GF-D8 (cell line): ENCODE results near the gene KRT3.
"Not testable (repeated sequence)": the region's sequence is repeated elsewhere in the genome, so short reads cannot be mapped to it uniquely, and the experiment has no call there.

Experiments used
- DNase-seq: peaks from one replicate; lab custom pipeline; 2025; lab: John Stamatoyannopoulos, UW

Gene KRT3

DNA sequence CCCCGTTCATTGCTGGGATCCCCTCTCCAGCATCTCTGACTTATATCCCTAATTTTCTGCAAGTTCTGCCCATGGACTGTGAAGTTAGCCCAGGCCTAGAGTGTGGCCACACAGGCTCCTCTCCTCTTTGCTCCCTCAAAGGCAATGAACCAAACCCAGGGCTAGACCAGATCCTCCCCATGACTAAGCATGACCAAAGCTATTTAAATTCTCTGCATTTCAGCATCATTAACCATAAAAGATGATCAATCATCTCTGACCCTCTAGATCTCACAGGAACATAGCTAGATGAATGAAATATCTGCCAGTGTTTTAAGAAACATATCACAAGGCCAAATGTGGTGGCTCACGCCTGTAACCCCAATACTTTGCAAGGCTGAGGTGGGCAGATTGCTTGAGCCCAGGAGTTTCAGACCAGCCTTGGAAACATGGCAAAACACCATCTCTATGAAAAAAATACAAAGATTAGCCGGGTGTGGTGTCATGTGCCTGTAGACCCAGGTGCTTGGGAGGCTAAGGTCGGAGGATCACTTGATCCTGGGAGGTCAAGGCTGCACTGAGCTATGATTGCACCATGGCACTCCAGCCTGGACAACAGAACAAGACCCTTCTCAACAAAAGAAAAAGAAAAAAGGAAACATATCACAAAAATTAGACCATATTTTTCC is 2.2 kb upstream of the KRT3 start:
- DNase-seq, result no peak

DNA sequence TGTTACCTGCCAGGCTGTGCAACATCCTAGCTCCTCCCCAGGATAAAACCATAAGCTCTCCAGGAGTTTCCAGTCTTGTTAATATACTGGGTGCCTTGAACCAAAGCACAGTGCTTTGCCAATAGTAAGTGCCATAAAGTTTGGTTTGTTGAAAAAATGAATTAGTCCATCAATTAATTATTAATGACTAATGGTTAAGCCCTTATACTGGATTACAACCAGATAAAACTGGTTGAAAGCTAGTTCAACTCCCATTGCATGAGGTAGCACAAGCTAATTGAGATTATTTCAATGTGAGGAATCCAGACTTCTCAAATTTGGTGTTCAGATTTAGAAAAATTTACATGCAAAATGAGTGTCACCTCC is 1.6 kb upstream of the KRT3 start:
- DNase-seq, result no peak

- DNase-seq, result no peak
Measured at GRCh38 chr12:52796839-52797528, 1.1 kb upstream of the KRT3 start.

- DNase-seq, result no peak
Measured at GRCh38 chr12:52796429-52796794, 495 bp upstream of the KRT3 start.

- DNase-seq, result not testable (repeated sequence)
Measured at GRCh38 chr12:52795332-52795674, 614 bp downstream of the KRT3 start.

DNA sequence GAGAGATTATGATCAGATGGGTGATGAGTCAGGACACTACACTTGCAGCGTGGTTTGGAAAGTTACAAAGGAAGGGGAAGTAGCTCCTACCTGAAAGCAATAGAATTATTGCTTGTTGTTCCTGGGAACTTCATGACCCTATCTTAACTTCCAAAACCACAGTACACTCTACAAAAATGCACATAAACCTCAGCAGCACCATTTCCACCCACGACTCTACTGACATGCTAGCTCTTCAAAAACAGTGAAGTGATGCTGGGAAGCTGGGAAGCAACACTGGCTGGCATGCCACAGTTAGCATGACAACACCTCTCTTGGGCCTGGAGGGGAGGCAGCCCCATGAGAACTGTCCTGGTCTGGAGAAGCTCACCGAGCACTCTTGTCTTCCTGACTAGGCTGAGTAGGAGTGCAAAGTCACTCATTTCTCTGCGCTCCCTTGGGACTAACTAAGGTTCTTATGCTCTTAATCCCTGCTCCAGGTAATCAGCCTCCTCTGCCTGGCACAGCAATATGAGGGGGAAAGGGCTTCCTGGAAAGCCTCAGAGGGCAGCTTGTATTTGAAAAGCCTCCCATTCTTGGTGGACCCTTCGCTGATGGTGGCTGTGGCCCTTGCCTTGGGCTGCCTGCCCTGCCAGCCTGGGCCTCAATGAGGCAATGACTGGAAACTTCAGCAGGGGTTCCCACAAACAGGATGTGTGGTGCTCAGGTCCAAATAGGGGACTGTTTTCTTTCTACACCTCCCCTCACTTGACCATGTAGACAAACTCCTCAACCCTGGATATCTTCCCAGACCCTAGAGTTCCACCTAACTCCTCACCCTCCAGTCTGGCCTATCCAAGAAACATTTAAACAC is 1.2 kb downstream of the KRT3 start:
- no peak for DNase-seq

GRCh38 chr12:52792185-52793029 is 3.5 kb downstream of the KRT3 start:
- DNase-seq, result no peak

- DNase-seq, result no peak
Measured at GRCh38 chr12:52791271-52792184, 4.4 kb downstream of the KRT3 start.

GRCh38 chr12:52790427-52791270 is 5.3 kb downstream of the KRT3 start:
- DNase-seq, result no peak

GRCh38 chr12:52789637-52790426 is 6.1 kb downstream of the KRT3 start:
- no peak for DNase-seq

- DNase-seq, result no peak
Measured at GRCh38 chr12:52788876-52789636, 6.9 kb downstream of the KRT3 start.

DNA sequence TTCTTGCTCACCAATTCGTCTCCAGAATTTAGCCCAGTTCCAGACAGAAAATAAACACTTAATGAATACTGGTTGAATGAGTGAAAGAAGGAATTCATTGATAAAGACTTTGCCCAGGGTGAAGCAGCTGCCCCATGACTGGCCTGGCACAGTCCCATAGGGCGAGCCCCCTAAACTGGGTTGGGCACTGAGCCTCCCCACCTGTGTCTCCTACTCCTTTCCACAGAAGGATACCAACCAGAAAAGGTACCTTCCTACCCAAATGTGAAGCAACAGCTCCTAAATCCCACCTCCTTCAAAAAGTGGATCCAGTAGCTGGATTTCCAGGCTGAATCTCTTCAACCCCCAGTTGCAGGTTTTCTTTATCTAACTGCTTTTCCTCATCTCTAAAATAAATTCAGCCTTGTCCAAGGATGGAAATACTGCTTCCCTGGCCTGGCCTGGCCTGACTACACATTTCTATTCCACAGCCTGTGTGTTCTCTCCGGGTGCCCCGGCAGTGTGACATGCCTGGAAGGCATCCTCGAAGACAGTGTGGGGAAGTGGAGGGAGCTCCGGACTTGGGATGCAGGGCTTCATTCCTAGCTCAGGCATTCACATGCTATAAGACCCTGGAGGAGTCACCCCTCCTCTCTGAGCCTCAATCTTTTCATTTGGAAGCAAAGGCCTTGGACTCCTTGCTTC is 7.6 kb downstream of the KRT3 start:
- DNase-seq, result no peak

DNA sequence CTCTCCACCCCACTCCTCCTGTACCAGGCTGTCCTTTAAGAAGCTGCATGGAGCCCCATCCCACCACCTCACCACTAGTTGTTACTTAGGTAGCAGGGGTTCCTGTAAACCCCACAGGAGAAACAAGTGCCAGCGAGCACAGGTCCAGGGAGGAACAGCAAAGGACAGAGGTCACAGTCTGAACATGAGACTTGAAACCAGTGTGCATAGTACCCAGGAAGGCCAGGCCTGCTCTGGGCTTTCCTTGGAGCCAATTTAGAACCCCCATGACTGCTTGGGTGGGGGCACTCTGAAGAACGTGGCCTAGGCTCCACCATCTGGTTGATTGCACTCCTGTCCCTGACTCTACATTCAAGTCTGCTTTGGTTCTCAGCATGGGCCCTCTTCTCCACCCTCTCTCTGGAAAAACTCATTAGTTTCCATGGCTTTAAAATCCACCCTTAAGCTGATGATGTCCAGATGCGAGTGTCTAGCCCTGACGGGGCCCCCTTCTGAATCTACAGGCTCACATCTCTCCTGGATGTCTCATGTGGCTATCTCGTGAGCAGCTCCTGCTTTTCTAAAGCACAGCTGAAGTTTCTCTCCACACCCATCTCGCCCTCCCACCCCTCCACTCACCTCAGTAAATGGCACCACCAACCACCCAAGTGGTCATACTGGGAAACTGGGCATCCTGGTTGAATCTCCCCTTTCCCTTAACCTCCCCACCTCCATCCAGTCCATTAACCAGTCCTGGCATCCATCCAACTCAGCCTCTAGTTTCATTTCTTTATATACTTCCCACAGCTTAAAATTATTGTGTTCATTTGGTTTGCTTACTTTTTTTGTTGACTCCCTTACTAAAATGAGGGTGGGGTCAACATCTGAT is 8.4 kb downstream of the KRT3 start:
- DNase-seq, result no peak

DNA sequence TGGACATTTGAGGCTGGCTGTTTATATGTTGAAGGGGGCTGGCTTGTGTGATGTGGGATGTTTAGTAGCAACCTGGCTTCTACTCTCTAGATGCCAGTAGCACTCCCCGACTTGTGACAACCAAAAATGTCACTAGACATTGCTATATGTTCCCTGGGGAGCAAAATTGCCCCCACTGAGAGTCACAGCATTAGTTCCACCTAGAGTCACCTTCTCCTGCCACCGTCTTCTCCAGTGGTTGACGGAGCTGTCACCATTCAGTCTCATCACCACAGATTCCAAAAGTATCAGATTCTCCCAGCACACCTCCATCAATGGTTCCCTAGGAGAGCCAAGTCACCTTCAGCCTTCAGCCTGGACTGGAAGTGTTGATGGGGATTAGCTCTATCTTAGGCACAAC is 11.0 kb downstream of the KRT3 start:
- DNase-seq, result no peak

DNA sequence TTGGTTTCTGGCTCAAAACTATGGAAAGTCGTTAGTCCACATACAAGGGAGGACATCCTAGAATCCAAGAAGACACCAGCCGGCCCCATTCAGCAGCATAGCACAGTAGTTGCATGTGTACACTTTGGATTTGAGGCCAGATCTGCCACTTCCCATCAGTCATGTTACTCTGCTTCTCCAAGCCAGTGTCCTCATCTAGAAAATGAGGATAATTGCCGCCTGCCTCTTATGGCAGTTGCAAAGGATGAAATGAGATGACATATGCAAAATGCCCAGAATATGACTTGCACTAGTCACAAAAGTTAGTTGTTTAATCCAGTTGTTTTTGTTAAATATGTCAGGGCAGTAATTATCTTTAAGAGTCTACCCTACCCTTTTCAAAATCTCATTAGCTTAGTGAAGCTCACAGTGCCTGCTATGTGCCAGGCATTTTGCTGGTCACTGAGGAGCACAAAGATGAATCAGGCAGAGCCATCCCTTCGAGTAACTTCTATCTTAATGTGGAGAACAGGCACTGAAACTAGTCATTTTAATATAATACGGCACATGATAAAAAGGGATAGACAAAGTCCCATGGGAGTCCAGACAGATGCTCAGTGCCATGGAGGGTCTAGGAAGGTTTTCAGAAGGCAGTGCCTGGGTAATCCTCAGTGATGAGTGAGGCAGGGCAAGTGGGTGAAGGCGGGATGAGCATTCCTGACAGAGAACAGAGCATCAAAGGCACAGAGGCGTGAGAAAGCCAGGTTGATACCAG is 12.2 kb downstream of the KRT3 start:
- DNase-seq, result no peak

DNA sequence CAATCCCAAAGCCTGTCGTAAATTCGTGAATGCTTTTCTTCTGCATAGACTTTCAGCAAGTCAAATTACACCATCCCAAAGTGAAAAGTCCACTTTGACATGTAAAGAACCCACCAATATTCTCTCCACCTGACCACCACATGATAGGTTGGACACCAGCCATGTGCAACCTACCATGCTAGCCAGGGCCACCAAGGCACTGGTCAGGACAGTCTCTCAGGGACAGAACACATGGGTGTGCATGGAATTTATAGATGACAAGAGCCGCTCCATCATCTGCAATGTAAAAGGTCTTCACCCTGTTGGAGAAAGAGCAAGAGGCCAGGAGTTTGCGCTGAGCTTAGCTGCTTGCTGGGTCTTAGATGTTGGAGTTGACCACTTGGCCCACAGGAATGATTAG is 13.4 kb downstream of the KRT3 start:
- no peak for DNase-seq
